ENCODE data around the gene CFAP73. TPM values are rescaled to one million over a fixed set of nuclear protein-coding genes. Genes with fewer than 3 reads are reported as not detected.

CFAP73 gene
- total and polyA plus RNA-seq, 10 of the 15 experiments (the other 5 are each of a cell fraction or from before 2014, with no cell fraction given), result 0.18 TPM; not detected in 9

DNA sequence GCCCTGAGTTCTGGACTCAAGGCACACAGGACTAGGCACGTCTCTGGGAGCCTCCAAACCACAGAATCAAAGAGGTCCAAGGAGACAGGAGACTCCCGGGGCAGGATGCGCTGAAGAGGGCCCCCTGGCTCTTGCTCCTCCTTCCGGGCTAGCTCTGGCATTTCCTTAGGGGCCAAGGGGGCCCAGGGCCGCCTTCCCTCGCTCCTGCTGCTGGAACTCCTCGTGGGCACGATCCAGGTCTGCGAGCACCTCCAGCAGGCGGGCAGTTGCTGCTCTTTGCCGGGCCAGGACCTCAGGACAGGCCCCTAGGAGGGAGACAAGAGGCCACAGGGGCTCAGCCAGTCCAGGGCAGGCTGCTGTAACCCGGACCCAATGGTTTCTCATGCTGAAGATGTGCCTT lies 49.8 kb upstream of the CFAP73 start:
- Histone ChIP-seq H3K36me3 (ENCODE audit: control insufficient read depth in 2 of 2, insufficient read depth in 2 of 2, low read length in 1 of 2) (no peaks in the 10 kb centered on the region), H3K4me3 (no peak overlapping the region), H3K4me2 (ENCODE audit: control insufficient read depth, insufficient read depth) (no peak overlapping the region), H3K79me2 (ENCODE audit: control insufficient read depth, insufficient read depth, low read length) (no peaks in the 10 kb centered on the region), H3K27ac (ENCODE audit: control insufficient read depth, insufficient read depth) (no peak overlapping the region), H4K20me1 (ENCODE audit: control insufficient read depth, insufficient read depth) (no peaks in the 10 kb centered on the region), H3K9me3 (replicated peaks; ENCODE audit: control insufficient read depth, insufficient read depth, low read length) (no peaks in the 10 kb centered on the region), H2AFZ (ENCODE audit: control insufficient read depth, low read depth, low read length) (no peak overlapping the region), H3K27me3 (replicated peaks in 1 of 2; ENCODE audit: control insufficient read depth in 2 of 2, insufficient read depth in 2 of 2, low read length in 1 of 2) (no peaks in the 10 kb centered on the region), H3K9ac (ENCODE audit: control insufficient read depth, insufficient read depth, low read length) (no peak overlapping the region), H3K4me1 (ENCODE audit: control insufficient read depth, insufficient read depth, low read length) (peaks cover 16% of the 10 kb centered on the region; the same call in 1 of the 2 replicates)
- ATAC-seq, result no peak
- WGBS (ENCODE audit: insufficient coverage, insufficient replicate concordance, low lambda C conversion rate, missing lambda C conversion rate), result 30% methylated on average over 12 of the region's 12 CpGs
- TF ChIP-seq POU2F2 (IDR thresholded peaks at IDR 0.05; ENCODE audit: borderline replicate concordance, low read depth, low read length) (0 out of 3 replicates have a peak, but pooled peaks have one; percentile 16), TARDBP (IDR thresholded peaks at IDR 0.05; ENCODE audit: borderline replicate concordance) (no peak)
- DNase-seq (ENCODE audit: low read depth, low spot score), result no peak
- in situ Hi-C loops (cut with MboI), result loop anchor here (10.0 kb wide), 1 partner anchor 55 kb away; no protein-coding TSS in a partner anchor
- POLR2A ChIA-PET, result no interaction called here
- CTCF ChIA-PET, result interaction anchor here (0.8 to 6.9 kb wide), 12 partner anchors 10 to 107 kb away, joined by 3 to 121 read pairs (median 8); partner anchors contain the start of gene DTX1
- no TSS peak for BruUV-seq (replicated peaks)
- RAD21 ChIA-PET (ENCODE audit: unreplicated experiment), result interaction anchor here (1.2 to 6.2 kb wide), 6 partner anchors 11 to 74 kb away, joined by 3 to 50 read pairs (median 10); no protein-coding TSS in a partner anchor
- FAIRE-seq, result no peak
- SMC1A ChIA-PET (ENCODE audit: uncharacterized antibody, unreplicated experiment), result interaction anchor here (2.2 to 16.1 kb wide), 2 partner anchors 44 to 74 kb away, joined by 20 to 416 read pairs; partner anchors contain the start of gene DTX1
- intact Hi-C loops (cut with micrococcal nuclease; ENCODE audit: unreplicated experiment), result loop anchor here (2.0 to 5.0 kb wide), 2 partner anchors 75 to 107 kb away; no protein-coding TSS in a partner anchor

- Histone ChIP-seq H3K79me2 (ENCODE audit: control insufficient read depth, insufficient read depth, low read length) (no peaks in the 10 kb centered on the region), H2AFZ (ENCODE audit: control insufficient read depth, low read depth, low read length) (no peak overlapping the region), H3K4me2 (ENCODE audit: control insufficient read depth, insufficient read depth) (no peak overlapping the region), H3K4me3 (no peak overlapping the region), H3K36me3 (ENCODE audit: control insufficient read depth in 2 of 2, insufficient read depth in 2 of 2, low read length in 1 of 2) (no peaks in the 10 kb centered on the region), H3K27me3 (replicated peaks in 1 of 2; ENCODE audit: control insufficient read depth in 2 of 2, insufficient read depth in 2 of 2, low read length in 1 of 2) (no peaks in the 10 kb centered on the region), H3K9ac (ENCODE audit: control insufficient read depth, insufficient read depth, low read length) (no peak overlapping the region), H3K9me3 (replicated peaks; ENCODE audit: control insufficient read depth, insufficient read depth, low read length) (no peaks in the 10 kb centered on the region), H4K20me1 (ENCODE audit: control insufficient read depth, insufficient read depth) (no peaks in the 10 kb centered on the region), H3K4me1 (ENCODE audit: control insufficient read depth, insufficient read depth, low read length) (peaks cover 16% of the 10 kb centered on the region; the same call in 1 of the 2 replicates), H3K27ac (ENCODE audit: control insufficient read depth, insufficient read depth) (no peak overlapping the region)
- RAD21 ChIA-PET (ENCODE audit: unreplicated experiment), result interaction anchor here (1.2 to 5.5 kb wide), 3 partner anchors 10 to 69 kb away, joined by 4 to 18 read pairs (median 9); no protein-coding TSS in a partner anchor
- intact Hi-C loops (cut with micrococcal nuclease; ENCODE audit: unreplicated experiment) (no loop called here), in situ Hi-C loops (cut with MboI) (no loop called here)
- no peak for DNase-seq (ENCODE audit: low read depth, low spot score)
- POLR2A ChIA-PET, result interaction anchor here (0.6 kb wide), 1 partner anchor 83 kb away, joined by 5 read pairs; the partner anchor contains the start of gene DDX54
- no peak for FAIRE-seq
- no peak for ATAC-seq
- SMC1A ChIA-PET (ENCODE audit: uncharacterized antibody, unreplicated experiment), result interaction anchor here (1.4 to 16.1 kb wide), 4 partner anchors 46 to 82 kb away, joined by 3 to 416 read pairs (median 14); partner anchors contain the start of gene DTX1
- no TSS peak for BruUV-seq (replicated peaks)
- WGBS (ENCODE audit: insufficient coverage, insufficient replicate concordance, low lambda C conversion rate, missing lambda C conversion rate), result 83% methylated on average over 10 of the region's 10 CpGs
- CTCF ChIA-PET, result interaction anchor here (0.8 to 6.9 kb wide), 8 partner anchors 10 to 161 kb away, joined by 3 to 121 read pairs (median 4); no protein-coding TSS in a partner anchor
- no peak for TF ChIP-seq ZNF384 (IDR thresholded peaks at IDR 0.05; ENCODE audit: borderline replicate concordance, low read depth, low read length)
- TF ChIP-seq CBX5 (IDR thresholded peaks at IDR 0.05; ENCODE audit: low read depth), result no peak
- TF ChIP-seq, protein P1, sequence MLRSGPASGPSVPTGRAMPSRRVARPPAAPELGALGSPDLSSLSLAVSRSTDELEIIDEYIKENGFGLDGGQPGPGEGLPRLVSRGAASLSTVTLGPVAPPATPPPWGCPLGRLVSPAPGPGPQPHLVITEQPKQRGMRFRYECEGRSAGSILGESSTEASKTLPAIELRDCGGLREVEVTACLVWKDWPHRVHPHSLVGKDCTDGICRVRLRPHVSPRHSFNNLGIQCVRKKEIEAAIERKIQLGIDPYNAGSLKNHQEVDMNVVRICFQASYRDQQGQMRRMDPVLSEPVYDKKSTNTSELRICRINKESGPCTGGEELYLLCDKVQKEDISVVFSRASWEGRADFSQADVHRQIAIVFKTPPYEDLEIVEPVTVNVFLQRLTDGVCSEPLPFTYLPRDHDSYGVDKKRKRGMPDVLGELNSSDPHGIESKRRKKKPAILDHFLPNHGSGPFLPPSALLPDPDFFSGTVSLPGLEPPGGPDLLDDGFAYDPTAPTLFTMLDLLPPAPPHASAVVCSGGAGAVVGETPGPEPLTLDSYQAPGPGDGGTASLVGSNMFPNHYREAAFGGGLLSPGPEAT (IDR thresholded peaks at IDR 0.05; ENCODE audit: low read depth), result no peak
- TF ChIP-seq ETV6 (conservative IDR thresholded peaks at IDR 0.05 in 1 of 2, IDR thresholded peaks at IDR 0.05 in 1 of 2; ENCODE audit: borderline replicate concordance in 1 of 2, low read depth in 1 of 2), result no peak
- no peak for TF ChIP-seq MEF2A (IDR thresholded peaks at IDR 0.05; ENCODE audit: insufficient read depth, low read depth, low read length)
- no peak for TF ChIP-seq JUNB (IDR thresholded peaks at IDR 0.05)
- TF ChIP-seq, protein P2, sequence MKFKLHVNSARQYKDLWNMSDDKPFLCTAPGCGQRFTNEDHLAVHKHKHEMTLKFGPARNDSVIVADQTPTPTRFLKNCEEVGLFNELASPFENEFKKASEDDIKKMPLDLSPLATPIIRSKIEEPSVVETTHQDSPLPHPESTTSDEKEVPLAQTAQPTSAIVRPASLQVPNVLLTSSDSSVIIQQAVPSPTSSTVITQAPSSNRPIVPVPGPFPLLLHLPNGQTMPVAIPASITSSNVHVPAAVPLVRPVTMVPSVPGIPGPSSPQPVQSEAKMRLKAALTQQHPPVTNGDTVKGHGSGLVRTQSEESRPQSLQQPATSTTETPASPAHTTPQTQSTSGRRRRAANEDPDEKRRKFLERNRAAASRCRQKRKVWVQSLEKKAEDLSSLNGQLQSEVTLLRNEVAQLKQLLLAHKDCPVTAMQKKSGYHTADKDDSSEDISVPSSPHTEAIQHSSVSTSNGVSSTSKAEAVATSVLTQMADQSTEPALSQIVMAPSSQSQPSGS (IDR thresholded peaks at IDR 0.05; ENCODE audit: low read length), result no peak
- no peak for TF ChIP-seq HDGF (IDR thresholded peaks at IDR 0.05)
- TF ChIP-seq, protein P3, sequence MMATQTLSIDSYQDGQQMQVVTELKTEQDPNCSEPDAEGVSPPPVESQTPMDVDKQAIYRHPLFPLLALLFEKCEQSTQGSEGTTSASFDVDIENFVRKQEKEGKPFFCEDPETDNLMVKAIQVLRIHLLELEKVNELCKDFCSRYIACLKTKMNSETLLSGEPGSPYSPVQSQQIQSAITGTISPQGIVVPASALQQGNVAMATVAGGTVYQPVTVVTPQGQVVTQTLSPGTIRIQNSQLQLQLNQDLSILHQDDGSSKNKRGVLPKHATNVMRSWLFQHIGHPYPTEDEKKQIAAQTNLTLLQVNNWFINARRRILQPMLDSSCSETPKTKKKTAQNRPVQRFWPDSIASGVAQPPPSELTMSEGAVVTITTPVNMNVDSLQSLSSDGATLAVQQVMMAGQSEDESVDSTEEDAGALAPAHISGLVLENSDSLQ (IDR thresholded peaks at IDR 0.05), result no peak
Observed at GRCh38 chr12:113101751-113102150, 47.8 kb upstream of the CFAP73 start.
